GM12875 (cell line): Measurements from ENCODE around the gene LMTK2.

Experiments
- H3K4me3 ChIP-seq: one replicate; pipeline ENCODE4 v1.5.1; 2011; ENCODE audit warnings: low read depth, low read length, control low read depth
- CTCF ChIP-seq: IDR thresholded peaks from 2 replicates; pipeline ENCODE4 v1.5.1; 2011; ENCODE audit warnings: low read depth, mild to moderate bottlenecking, control low read depth, inconsistent platforms, low read length, moderate library complexity, borderline replicate concordance; ENCODE audit not compliant: insufficient read depth

LMTK2 gene

GRCh38 chr7:98186452-98187137 is 79.9 kb downstream of the LMTK2 start:
- H3K4me3 ChIP-seq, result no peak overlapping the region
- no peak for TF ChIP-seq CTCF

- no peak overlapping the region for H3K4me3 ChIP-seq
- TF ChIP-seq CTCF, result no peak
These were observed 80.5 kb downstream of the LMTK2 start for GRCh38 chr7:98187138-98187502.

- no peak overlapping the region for H3K4me3 ChIP-seq
These were observed 82.9 kb downstream of the LMTK2 start for GRCh38 chr7:98189559-98189958.

GRCh38 chr7:98191668-98192431 is 85.2 kb downstream of the LMTK2 start:
- no peak for TF ChIP-seq CTCF
- no peak overlapping the region for H3K4me3 ChIP-seq

More at GRCh38 chr7:98189559-98189958, 82.9 kb downstream of the LMTK2 start:
- TF ChIP-seq CTCF, result no peak

- no peak for TF ChIP-seq CTCF
- H3K4me3 ChIP-seq, result no peak overlapping the region
These were observed 86.3 kb downstream of the LMTK2 start for GRCh38 chr7:98192781-98193457.

GRCh38 chr7:98193474-98194180 is 87.0 kb downstream of the LMTK2 start:
- TF ChIP-seq CTCF, result no peak
- no peak overlapping the region for H3K4me3 ChIP-seq
